Ishikawa (cell line): ENCODE measurements around the gene RAPGEF5.

ENCODE experiments used
- CEBPB ChIP-seq: IDR thresholded peaks from 2 replicates; pipeline ENCODE4 v1.6.1; 2012
- EP300 ChIP-seq: IDR thresholded peaks from 2 replicates; pipeline ENCODE4 v1.6.1; 2012; ENCODE audit warnings: borderline replicate concordance
- FOXM1 ChIP-seq: IDR thresholded peaks from 2 replicates; pipeline ENCODE4 v1.6.1; 2012; ENCODE audit warnings: low read depth, borderline replicate concordance
- TCF12 ChIP-seq: IDR thresholded peaks from 2 replicates; pipeline ENCODE4 v1.6.1; 2012; ENCODE audit warnings: low read depth
- TEAD4 ChIP-seq: IDR thresholded peaks from 2 replicates; pipeline ENCODE4 v1.6.1; 2012
- YY1 ChIP-seq: IDR thresholded peaks from 2 replicates; pipeline ENCODE4 v1.6.1; 2012; ENCODE audit warnings: low read depth
- TF ChIP-seq, protein P1 (sequence below): IDR thresholded peaks from 2 replicates; pipeline ENCODE4 v1.6.1; 2012

DNA sequence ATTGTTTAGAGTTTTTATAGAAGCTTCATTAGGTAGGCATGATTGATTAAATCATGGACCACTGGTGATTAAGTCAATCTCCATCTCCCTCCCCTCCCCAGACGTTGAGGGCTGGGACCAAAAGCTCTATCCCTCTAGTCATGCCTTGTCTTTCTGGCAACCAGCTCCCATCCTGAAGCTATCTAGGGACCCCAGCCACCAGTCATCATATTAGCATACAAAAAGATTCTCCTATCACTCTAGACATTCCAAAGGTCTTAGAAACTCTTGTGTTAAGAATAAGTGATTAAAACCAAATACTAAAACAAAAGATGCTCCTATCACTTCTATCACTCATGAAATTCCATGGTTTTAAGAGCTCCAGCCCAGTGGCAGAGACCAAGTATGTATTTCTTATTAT is 178.2 kb downstream of the RAPGEF5 start:
- TF ChIP-seq CEBPB (no peak), YY1 (no peak), TCF12 (no peak), EP300 (no peak), TEAD4 (no peak), FOXM1 (no peak)
- TF ChIP-seq, protein P1, sequence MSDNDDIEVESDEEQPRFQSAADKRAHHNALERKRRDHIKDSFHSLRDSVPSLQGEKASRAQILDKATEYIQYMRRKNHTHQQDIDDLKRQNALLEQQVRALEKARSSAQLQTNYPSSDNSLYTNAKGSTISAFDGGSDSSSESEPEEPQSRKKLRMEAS, result no peak
